ENCODE results near the gene ARVCF.
"Not testable (repeated sequence)": the region's sequence is repeated elsewhere in the genome, so short reads cannot be mapped to it uniquely, and the experiment has no call there.

ARVCF gene

GRCh38 chr22:19936513-19936912 is 80.1 kb downstream of the ARVCF start:
- no peak for DNase-seq (ENCODE audit: low spot score)

GRCh38 chr22:19935123-19935718 is 81.4 kb downstream of the ARVCF start:
- DNase-seq (ENCODE audit: low spot score): not testable (repeated sequence)

GRCh38 chr22:19933341-19934241 is 83.0 kb downstream of the ARVCF start:
- DNase-seq (ENCODE audit: low spot score): no peak

- DNase-seq (ENCODE audit: low spot score): no peak
Measured at GRCh38 chr22:19932367-19933206, 84.0 kb downstream of the ARVCF start.

GRCh38 chr22:19931514-19931913 is 85.1 kb downstream of the ARVCF start:
- no peak for DNase-seq (ENCODE audit: low spot score)

- no peak for DNase-seq (ENCODE audit: low spot score)
Measured at GRCh38 chr22:19930551-19931486, 85.8 kb downstream of the ARVCF start.

- DNase-seq (ENCODE audit: low spot score): no peak
Measured at GRCh38 chr22:19929586-19930550, 86.8 kb downstream of the ARVCF start.

GRCh38 chr22:19928207-19928606 is 88.4 kb downstream of the ARVCF start:
- no peak for DNase-seq (ENCODE audit: low spot score)

- no peak for DNase-seq (ENCODE audit: low spot score)
Measured at GRCh38 chr22:19927696-19928095, 88.9 kb downstream of the ARVCF start.

GRCh38 chr22:19926028-19926427 is 90.6 kb downstream of the ARVCF start:
- not testable (repeated sequence) for DNase-seq (ENCODE audit: low spot score)

- DNase-seq (ENCODE audit: low spot score): no peak
Measured at GRCh38 chr22:19923914-19924513, 92.6 kb downstream of the ARVCF start.

GRCh38 chr22:19921544-19922081 is 95.0 kb downstream of the ARVCF start:
- no peak for DNase-seq (ENCODE audit: low spot score)

Data from kidney capillary endothelial cell (primary cell).